Neutrophil (primary cell): Measurements from ENCODE around the gene LIME1.

Experiments used
- H3K27ac ChIP-seq: fragments of 200-600 bp; sonication (generic); 2 replicates; pipeline ENCODE4 v1.5.1; 2016; ENCODE audit warnings: mild to moderate bottlenecking, moderate library complexity
- H3K27me3 ChIP-seq: fragments of 200-600 bp; sonication (generic); 2 replicates; pipeline ENCODE4 v1.6.0; 2016; ENCODE audit warnings: mild to moderate bottlenecking
- H3K36me3 ChIP-seq: fragments of 200-600 bp; sonication (generic); 2 replicates; pipeline ENCODE4 v1.5.1; 2017
- H3K4me1 ChIP-seq, 2 experiments: fragments of 200-600 bp in 1 of 2; sonication (generic) in 1 of 2; 1 replicate in 1 of 2; 2 replicates in 1 of 2; pipeline versions ENCODE4 v1.5.1 to v1.6.1; 2013 to 2016; ENCODE audit warnings: low read depth in 1 of 2, low read length in 1 of 2, mild to moderate bottlenecking in 1 of 2, moderate library complexity in 1 of 2; ENCODE audit not compliant: control insufficient read depth in 1 of 2, insufficient read depth in 1 of 2
- H3K4me3 ChIP-seq, 2 experiments: fragments of 200-600 bp in 1 of 2; sonication (generic) in 1 of 2; 1 replicate in 1 of 2; 2 replicates in 1 of 2; pipeline ENCODE4 v1.5.1; 2013 to 2016; ENCODE audit warnings: low read depth in 1 of 2, low read length in 1 of 2, mild to moderate bottlenecking in 1 of 2, moderate library complexity in 1 of 2
- H3K9me3 ChIP-seq: fragments of 200-600 bp; sonication (generic); 2 replicates; pipeline ENCODE4 v1.5.1; 2016
- TF ChIP-seq, protein P1 (sequence below): fragments of 200-600 bp; sonication (generic); IDR thresholded peaks from 2 replicates; pipeline ENCODE4 v1.5.1; 2016; ENCODE audit warnings: antibody characterized with exemption

LIME1 gene

GRCh38 chr20:63768591-63769515 lies 32.4 kb downstream of the LIME1 start:
- no peak overlapping the region for H3K4me3 ChIP-seq
- H3K4me1 ChIP-seq = no peaks in the 10 kb centered on the region
- H3K9me3 ChIP-seq = no peaks in the 10 kb centered on the region
- H3K36me3 ChIP-seq = no peaks in the 10 kb centered on the region
- peaks cover 4% of the 10 kb centered on the region for H3K27me3 ChIP-seq
- TF ChIP-seq, protein P1, sequence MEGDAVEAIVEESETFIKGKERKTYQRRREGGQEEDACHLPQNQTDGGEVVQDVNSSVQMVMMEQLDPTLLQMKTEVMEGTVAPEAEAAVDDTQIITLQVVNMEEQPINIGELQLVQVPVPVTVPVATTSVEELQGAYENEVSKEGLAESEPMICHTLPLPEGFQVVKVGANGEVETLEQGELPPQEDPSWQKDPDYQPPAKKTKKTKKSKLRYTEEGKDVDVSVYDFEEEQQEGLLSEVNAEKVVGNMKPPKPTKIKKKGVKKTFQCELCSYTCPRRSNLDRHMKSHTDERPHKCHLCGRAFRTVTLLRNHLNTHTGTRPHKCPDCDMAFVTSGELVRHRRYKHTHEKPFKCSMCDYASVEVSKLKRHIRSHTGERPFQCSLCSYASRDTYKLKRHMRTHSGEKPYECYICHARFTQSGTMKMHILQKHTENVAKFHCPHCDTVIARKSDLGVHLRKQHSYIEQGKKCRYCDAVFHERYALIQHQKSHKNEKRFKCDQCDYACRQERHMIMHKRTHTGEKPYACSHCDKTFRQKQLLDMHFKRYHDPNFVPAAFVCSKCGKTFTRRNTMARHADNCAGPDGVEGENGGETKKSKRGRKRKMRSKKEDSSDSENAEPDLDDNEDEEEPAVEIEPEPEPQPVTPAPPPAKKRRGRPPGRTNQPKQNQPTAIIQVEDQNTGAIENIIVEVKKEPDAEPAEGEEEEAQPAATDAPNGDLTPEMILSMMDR = no peak
- no peak overlapping the region for H3K27ac ChIP-seq

DNA sequence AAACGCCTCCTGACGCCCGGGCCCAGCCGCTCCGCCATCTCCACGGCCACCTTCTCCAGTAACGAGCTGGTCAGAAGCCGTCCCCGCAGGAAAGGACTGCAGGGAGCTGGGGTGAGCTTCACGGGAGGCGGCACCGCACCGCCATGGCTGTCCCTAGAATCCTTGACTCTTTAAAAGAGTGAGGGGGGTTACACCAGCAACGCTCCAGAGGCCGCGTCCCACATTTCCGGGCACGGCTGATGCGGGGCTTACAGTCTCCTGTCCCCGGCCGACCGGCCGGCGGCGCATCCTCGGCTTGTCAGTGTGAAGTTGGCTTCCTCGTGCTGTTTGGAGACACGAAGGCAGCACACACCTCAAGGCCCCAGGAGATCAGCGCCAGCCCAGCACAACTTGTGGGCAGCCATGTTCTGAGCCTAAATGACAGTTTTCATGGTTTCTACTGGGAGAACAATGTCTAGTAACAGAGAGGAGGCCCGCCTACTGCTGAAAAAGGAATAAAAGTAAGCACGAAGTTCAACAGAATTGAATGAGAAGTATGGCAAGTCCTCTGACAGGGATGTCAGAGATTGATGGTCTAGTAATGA lies 33.5 kb downstream of the LIME1 start:
- H3K27me3 ChIP-seq = peaks cover 13% of the 10 kb centered on the region
- no peak overlapping the region for H3K4me3 ChIP-seq
- H3K4me1 ChIP-seq = no peaks in the 10 kb centered on the region

DNA sequence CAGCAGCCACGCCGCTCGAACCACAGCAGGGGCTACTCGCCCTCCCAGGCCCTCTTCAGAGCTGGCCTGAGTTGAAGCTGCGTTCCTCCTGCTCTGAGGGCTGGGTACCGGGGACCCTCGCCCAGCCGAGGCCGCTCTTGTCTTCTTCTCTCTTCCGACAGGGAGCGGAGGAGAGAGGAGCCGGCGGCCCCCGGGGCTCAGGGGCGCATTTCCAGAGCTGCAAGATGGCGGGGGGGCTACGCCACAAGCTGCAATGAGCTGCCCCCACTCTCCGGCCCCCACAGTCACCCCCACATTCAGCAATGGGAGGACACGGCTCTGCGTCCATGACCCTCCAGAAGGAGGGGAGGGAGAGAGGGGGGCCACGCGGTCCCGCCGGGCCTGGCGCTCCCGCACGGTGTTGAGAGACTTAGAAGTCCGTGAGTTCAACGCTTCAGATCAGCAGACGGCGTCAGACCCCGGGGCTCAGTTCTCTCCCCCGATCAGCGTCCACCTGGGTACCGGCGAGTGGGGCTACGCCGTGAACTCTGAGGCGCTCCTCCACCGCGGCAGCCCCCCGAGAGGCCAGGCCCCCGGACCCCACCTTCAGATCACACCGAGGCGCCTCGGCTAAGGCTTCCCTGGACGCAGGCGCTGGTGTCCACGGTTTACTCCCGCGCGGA lies 34.7 kb downstream of the LIME1 start:
- Histone ChIP-seq H3K27ac (no peak overlapping the region), H3K4me3 (no peak overlapping the region), H3K36me3 (no peaks in the 10 kb centered on the region), H3K9me3 (no peaks in the 10 kb centered on the region), H3K27me3 (peaks cover 21% of the 10 kb centered on the region), H3K4me1 (no peaks in the 10 kb centered on the region)
- TF ChIP-seq, protein P1 = no peak

More for the DNA sequence above, 33.5 kb downstream of the LIME1 start:
- TF ChIP-seq, protein P1 = no peak
- no peak overlapping the region for H3K27ac ChIP-seq
- H3K9me3 ChIP-seq = no peaks in the 10 kb centered on the region
- H3K36me3 ChIP-seq = no peaks in the 10 kb centered on the region

GRCh38 chr20:63772781-63773518 lies 36.5 kb downstream of the LIME1 start:
- H3K27ac ChIP-seq = no peak overlapping the region

More at GRCh38 chr20:63772781-63773518, 36.5 kb downstream of the LIME1 start:
- H3K27me3 ChIP-seq = peaks cover 21% of the 10 kb centered on the region
- no peaks in the 10 kb centered on the region for H3K4me1 ChIP-seq
- H3K4me3 ChIP-seq = no peak overlapping the region
- H3K36me3 ChIP-seq = no peaks in the 10 kb centered on the region
- H3K9me3 ChIP-seq = no peaks in the 10 kb centered on the region
- TF ChIP-seq, protein P1 = no peak
